Hindlimb muscle (tissue), 1 donor: ENCODE results near the gene IHH. TPM values are rescaled to one million over a fixed set of nuclear protein-coding genes. Genes with fewer than 3 reads are reported as not detected.

Experiments used
- DNase-seq: peaks from one replicate; pipeline ENCODE4 v3.0.0-alpha.2; 2013
- polyA plus RNA-seq: library from polyadenylated mRNA; unstranded; fragments of 120-200 nt; gene quantifications from one replicate; pipeline ENCODE4 v1.2.1, GENCODE V29; 2013; ENCODE audit not compliant: insufficient read length

The IHH gene
- polyA plus RNA-seq, 1 donor = not detected

GRCh38 chr2:219018726-219019125, 42.0 kb downstream of the IHH start:
- no peak for DNase-seq

- no peak for DNase-seq
Observed at GRCh38 chr2:219018286-219018685, 42.4 kb downstream of the IHH start.

- DNase-seq = no peak
Observed at GRCh38 chr2:219017201-219017931, 43.4 kb downstream of the IHH start.

- no peak for DNase-seq
Observed at GRCh38 chr2:219016721-219017120, 44.0 kb downstream of the IHH start.

GRCh38 chr2:219010873-219011272, 49.8 kb downstream of the IHH start:
- no peak for DNase-seq

GRCh38 chr2:219010162-219010756, 50.5 kb downstream of the IHH start:
- DNase-seq = no peak

- no peak for DNase-seq
Observed at GRCh38 chr2:219009294-219009693, 51.4 kb downstream of the IHH start.

Other genes starting within 250 kb of the IHH start
- 44.4 TPM for gene PRKAG3, start 229.1 kb downstream of the IHH start, polyA plus RNA-seq
- gene WNT6, start 201.1 kb downstream of the IHH start, polyA plus RNA-seq = 0.45 TPM
- 0.23 TPM for gene WNT10A, start 180.1 kb downstream of the IHH start, polyA plus RNA-seq
- not detected for gene CDK5R2, start 101.3 kb downstream of the IHH start, polyA plus RNA-seq
- gene FEV, start 75.7 kb downstream of the IHH start, polyA plus RNA-seq = 0.58 TPM
- not detected for gene CRYBA2, start 67.5 kb downstream of the IHH start, polyA plus RNA-seq
- not detected for gene CFAP65, start 19.4 kb downstream of the IHH start, polyA plus RNA-seq
- 12.0 TPM for gene NHEJ1, start 99.9 kb upstream of the IHH start, polyA plus RNA-seq
- 1.1 TPM for gene SLC23A3, start 109.1 kb upstream of the IHH start, polyA plus RNA-seq
- 39.4 TPM for gene CNPPD1, start 116.0 kb upstream of the IHH start, polyA plus RNA-seq
- gene RETREG2, start 117.4 kb upstream of the IHH start, polyA plus RNA-seq = 42.0 TPM
- gene ZFAND2B, start 145.9 kb upstream of the IHH start, polyA plus RNA-seq = 21.4 TPM
- gene ABCB6, start 158.0 kb upstream of the IHH start, polyA plus RNA-seq = 36.1 TPM
- 35.9 TPM for gene ATG9A, start 168.7 kb upstream of the IHH start, polyA plus RNA-seq
- gene ANKZF1, start 168.9 kb upstream of the IHH start, polyA plus RNA-seq = 29.5 TPM
- gene GLB1L, start 184.5 kb upstream of the IHH start, polyA plus RNA-seq = 4.4 TPM
- 17.6 TPM for gene STK16, start 184.6 kb upstream of the IHH start, polyA plus RNA-seq
- 0.31 TPM for gene TUBA4B, start 192.3 kb upstream of the IHH start, polyA plus RNA-seq
- gene TUBA4A, start 193.0 kb upstream of the IHH start, polyA plus RNA-seq = 112 TPM
- gene DNAJB2, start 218.4 kb upstream of the IHH start, polyA plus RNA-seq = 97.8 TPM
- gene PTPRN, start 248.5 kb upstream of the IHH start, polyA plus RNA-seq = 0.12 TPM